HepG2 (cell line): ENCODE data around the gene SGSH. TPM values are rescaled to one million over a fixed set of nuclear protein-coding genes. Genes with fewer than 3 reads are reported as not detected.

Experiments
- ADNP ChIP-seq: sonication (generic); formaldehyde crosslinking; IDR thresholded peaks from 2 replicates; pipeline ENCODE4 v1.4.0; 2020; ENCODE audit warnings: missing genetic modification reagents
- AGO1 ChIP-seq: fragments of 200-400 bp; formaldehyde crosslinking; IDR thresholded peaks from 2 replicates; pipeline ENCODE4 v1.6.1; 2017; ENCODE audit warnings: mild to moderate bottlenecking, low read depth, low read length, moderate library complexity; ENCODE audit not compliant: poor library complexity, severe bottlenecking
- CHD2 ChIP-seq: IDR thresholded peaks from 2 replicates; pipeline ENCODE4 v1.6.1; 2011; ENCODE audit warnings: low read depth, low read length, improper control_type of control experiment
- EP300 ChIP-seq, 3 experiments: sonication (generic) in 1 of 3; formaldehyde crosslinking in 1 of 3; IDR thresholded peaks; 2 replicates each; pipeline versions ENCODE4 v1.5.1 to v1.6.1; 2011 to 2020; ENCODE audit warnings: low read depth in 2 of 3, low read length in 2 of 3, borderline replicate concordance in 1 of 3, improper control_type of control experiment in 1 of 3, mild to moderate bottlenecking in 1 of 3, missing genetic modification reagents in 1 of 3, moderate library complexity in 1 of 3
- HIVEP1 ChIP-seq: sonication (generic); formaldehyde crosslinking; IDR thresholded peaks from 2 replicates; pipeline ENCODE4 v1.4.0; 2020; ENCODE audit warnings: mild to moderate bottlenecking, missing genetic modification reagents
- MEIS2 ChIP-seq: sonication (generic); formaldehyde crosslinking; IDR thresholded peaks from 2 replicates; pipeline ENCODE4 v1.9.0; 2021; ENCODE audit warnings: mild to moderate bottlenecking, missing genetic modification reagents
- NFYB ChIP-seq: sonication (generic); formaldehyde crosslinking; IDR thresholded peaks from 2 replicates; pipeline ENCODE4 v1.4.0; 2020; ENCODE audit warnings: missing genetic modification reagents
- POLR2A ChIP-seq, 2 experiments: IDR thresholded peaks; 2 replicates each; pipeline ENCODE4 v1.6.1; 2011; ENCODE audit warnings: low read depth in 2 of 2, low read length in 2 of 2, mild to moderate bottlenecking in 1 of 2, moderate library complexity in 1 of 2; ENCODE audit not compliant: insufficient read depth in 1 of 2
- SP4 ChIP-seq: sonication (generic); formaldehyde crosslinking; IDR thresholded peaks from 2 replicates; pipeline ENCODE4 v1.8.1; 2023; ENCODE audit warnings: mild to moderate bottlenecking, missing genetic modification reagents
- TRIM24 ChIP-seq: sonication (generic); formaldehyde crosslinking; IDR thresholded peaks from 2 replicates; pipeline ENCODE4 v1.8.0; 2022; ENCODE audit warnings: mild to moderate bottlenecking, missing genetic modification reagents
- ZBTB20 ChIP-seq: sonication (generic); formaldehyde crosslinking; IDR thresholded peaks from 2 replicates; pipeline ENCODE4 v1.8.1; 2023; ENCODE audit warnings: missing genetic modification reagents, low read depth, mild to moderate bottlenecking, borderline replicate concordance
- ZNF337 ChIP-seq: sonication (generic); formaldehyde crosslinking; IDR thresholded peaks from 2 replicates; pipeline ENCODE4 v1.5.1; 2020; ENCODE audit warnings: missing genetic modification reagents, low read depth, mild to moderate bottlenecking, borderline replicate concordance
- ZNF383 ChIP-seq: sonication (generic); formaldehyde crosslinking; IDR thresholded peaks from 2 replicates; pipeline ENCODE4 v1.4.0; 2020; ENCODE audit warnings: missing genetic modification reagents, mild to moderate bottlenecking, borderline replicate concordance
- ZNF737 ChIP-seq: sonication (generic); formaldehyde crosslinking; IDR thresholded peaks from 2 replicates; pipeline ENCODE4 v1.5.0; 2020; ENCODE audit warnings: missing genetic modification reagents, mild to moderate bottlenecking, borderline replicate concordance
- ZNF782 ChIP-seq: sonication (generic); formaldehyde crosslinking; IDR thresholded peaks from 2 replicates; pipeline ENCODE4 v1.4.0; 2020; ENCODE audit warnings: missing genetic modification reagents, mild to moderate bottlenecking, borderline replicate concordance
- ZSCAN22 ChIP-seq: sonication (generic); formaldehyde crosslinking; IDR thresholded peaks from 2 replicates; pipeline ENCODE4 v1.4.0; 2020; ENCODE audit warnings: mild to moderate bottlenecking, missing genetic modification reagents
- polyA plus RNA-seq, 8 experiments: library from polyadenylated mRNA; depleted of rRNA in 3 of 8; stranded (reverse) in 7 of 8; unstranded in 1 of 8; fragments of >200 nt; fragmentation: Illumina TruSeq in 4 of 8; extraction: Trizol in 4 of 8; gene quantifications; 2 replicates each; pipeline versions ENCODE4 v1.2.1 to v1.2.3, GENCODE V29; 2011 to 2016; ENCODE audit warnings: low read depth in 4 of 8, missing spikeins in 1 of 8, mixed read lengths in 1 of 8; ENCODE audit not compliant: insufficient read depth in 1 of 8
- total RNA-seq, 5 experiments: library from RNA; depleted of rRNA; stranded (reverse); fragments of >200 nt; fragmentation: Illumina TruSeq; extraction: Trizol; gene quantifications; 2 replicates each; pipeline ENCODE4 v1.2.3, GENCODE V29; 2016; ENCODE audit warnings: low read depth in 1 of 5
- TF ChIP-seq, protein P1 (sequence below): sonication (generic); formaldehyde crosslinking; IDR thresholded peaks from 2 replicates; pipeline ENCODE4 v1.4.0; 2020; ENCODE audit warnings: low read depth, missing genetic modification reagents
- TF ChIP-seq, protein P2 (sequence below): sonication (generic); formaldehyde crosslinking; IDR thresholded peaks from 2 replicates; pipeline ENCODE4 v1.8.1; 2023; ENCODE audit warnings: mild to moderate bottlenecking, moderate library complexity, missing genetic modification reagents
- TF ChIP-seq, protein P3 (sequence below), 2 experiments: IDR thresholded peaks; 2 replicates each; pipeline ENCODE4 v1.6.1; 2011 to 2012; ENCODE audit warnings: low read length in 2 of 2, borderline replicate concordance in 1 of 2, low read depth in 1 of 2, mild to moderate bottlenecking in 1 of 2, moderate library complexity in 1 of 2

Gene SGSH
- total and polyA plus RNA-seq, 2 of the 13 experiments (the other 11 are each of a cell fraction or from before 2014, with no cell fraction given) = 12.2 to 17.6 TPM

DNA sequence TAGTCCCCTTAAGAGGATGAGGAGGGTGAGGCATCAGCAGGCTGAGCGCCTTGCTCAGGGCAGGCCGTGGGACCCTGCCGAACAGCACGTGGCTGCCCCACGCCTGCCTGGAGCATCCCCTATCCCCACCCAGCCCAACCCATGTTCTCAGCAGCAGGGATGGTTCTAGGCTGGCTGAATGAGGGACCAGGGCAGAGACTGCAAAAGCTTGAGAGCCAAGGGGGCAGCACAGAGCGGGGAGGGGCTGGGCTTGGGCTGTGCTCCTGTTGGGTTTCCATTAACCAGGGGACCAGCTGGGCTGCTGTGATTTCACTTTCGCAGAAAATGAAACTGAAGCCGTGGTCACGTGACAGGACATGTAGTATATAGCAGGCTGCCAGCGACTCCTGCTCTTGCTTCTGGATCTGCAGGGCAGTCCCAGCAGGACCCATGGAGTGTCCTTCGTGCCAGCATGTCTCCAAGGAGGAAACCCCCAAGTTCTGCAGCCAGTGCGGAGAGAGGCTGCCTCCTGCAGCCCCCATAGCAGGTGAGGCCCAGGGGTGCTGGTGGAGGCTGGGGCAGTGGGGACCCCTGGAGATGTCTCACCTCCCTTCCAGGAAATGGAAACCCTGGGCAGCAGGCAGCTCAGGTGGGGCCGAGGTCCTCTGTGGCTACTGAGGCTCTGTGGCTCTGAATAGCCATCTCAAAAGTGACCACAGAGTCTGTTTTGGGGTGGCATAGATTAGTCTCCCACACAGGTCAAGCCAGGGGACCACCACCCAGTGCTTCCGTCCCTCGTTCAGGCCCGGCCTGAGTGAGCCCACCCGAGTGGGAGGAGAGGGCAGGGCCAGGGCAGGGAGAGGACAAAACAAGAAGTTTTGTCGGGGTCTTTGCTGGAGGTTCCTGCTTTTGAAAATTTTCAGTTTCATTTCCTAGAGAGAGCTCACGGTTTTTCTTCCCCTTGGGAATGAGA, 43.4 kb upstream of the SGSH start (continued):
- no peak; the same call in 1 of the 2 replicates for TF ChIP-seq ZNF337
- TF ChIP-seq, protein P1, sequence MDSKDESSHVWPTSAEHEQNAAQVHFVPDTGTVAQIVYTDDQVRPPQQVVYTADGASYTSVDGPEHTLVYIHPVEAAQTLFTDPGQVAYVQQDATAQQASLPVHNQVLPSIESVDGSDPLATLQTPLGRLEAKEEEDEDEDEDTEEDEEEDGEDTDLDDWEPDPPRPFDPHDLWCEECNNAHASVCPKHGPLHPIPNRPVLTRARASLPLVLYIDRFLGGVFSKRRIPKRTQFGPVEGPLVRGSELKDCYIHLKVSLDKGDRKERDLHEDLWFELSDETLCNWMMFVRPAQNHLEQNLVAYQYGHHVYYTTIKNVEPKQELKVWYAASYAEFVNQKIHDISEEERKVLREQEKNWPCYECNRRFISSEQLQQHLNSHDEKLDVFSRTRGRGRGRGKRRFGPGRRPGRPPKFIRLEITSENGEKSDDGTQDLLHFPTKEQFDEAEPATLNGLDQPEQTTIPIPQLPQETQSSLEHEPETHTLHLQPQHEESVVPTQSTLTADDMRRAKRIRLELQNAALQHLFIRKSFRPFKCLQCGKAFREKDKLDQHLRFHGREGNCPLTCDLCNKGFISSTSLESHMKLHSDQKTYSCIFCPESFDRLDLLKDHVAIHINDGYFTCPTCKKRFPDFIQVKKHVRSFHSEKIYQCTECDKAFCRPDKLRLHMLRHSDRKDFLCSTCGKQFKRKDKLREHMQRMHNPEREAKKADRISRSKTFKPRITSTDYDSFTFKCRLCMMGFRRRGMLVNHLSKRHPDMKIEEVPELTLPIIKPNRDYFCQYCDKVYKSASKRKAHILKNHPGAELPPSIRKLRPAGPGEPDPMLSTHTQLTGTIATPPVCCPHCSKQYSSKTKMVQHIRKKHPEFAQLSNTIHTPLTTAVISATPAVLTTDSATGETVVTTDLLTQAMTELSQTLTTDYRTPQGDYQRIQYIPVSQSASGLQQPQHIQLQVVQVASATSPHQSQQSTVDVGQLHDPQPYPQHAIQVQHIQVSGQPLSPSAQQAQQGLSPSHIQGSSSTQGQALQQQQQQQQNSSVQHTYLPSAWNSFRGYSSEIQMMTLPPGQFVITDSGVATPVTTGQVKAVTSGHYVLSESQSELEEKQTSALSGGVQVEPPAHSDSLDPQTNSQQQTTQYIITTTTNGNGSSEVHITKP (CRISPR knock-in tag) = no peak; the same call in 1 of the 2 replicates
- TF ChIP-seq AGO1 = peak; percentile 81
- peak; percentile 99 to 100 for TF ChIP-seq POLR2A (IDR thresholded peaks at IDR 0.05; ENCODE audit: insufficient read depth in 1 of 2, low read depth in 2 of 2, low read length in 2 of 2)
- TF ChIP-seq CHD2 = peak; percentile 53; the same call in 1 of the 2 replicates
- TF ChIP-seq, protein P2, sequence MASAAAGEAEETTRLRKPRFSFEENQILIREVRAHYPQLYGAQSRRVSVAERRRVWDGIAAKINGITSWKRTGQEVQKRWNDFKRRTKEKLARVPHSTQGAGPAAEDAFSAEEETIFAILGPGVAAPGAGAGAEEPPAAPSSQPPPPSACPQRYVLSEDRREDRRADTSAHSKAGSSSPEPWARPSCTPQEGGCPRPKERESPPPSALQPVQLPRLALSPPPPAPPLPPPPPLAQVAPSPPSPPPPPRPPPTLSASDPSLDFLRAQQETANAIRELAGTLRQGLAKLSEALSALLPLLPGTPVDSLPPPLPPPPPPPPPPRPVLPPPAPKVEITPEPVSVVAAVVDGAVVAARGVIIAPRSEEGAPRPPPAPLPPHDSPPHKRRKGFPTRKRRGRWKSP = 0 out of 2 replicates have a peak, but pooled peaks have one; percentile 43
- TF ChIP-seq ADNP = no peak
- TF ChIP-seq ZSCAN22 (CRISPR knock-in tag) = no peak
- TF ChIP-seq TRIM24 (CRISPR knock-in tag) = no peak
- peak; percentile 72; the same call in 1 of the 2 replicates for TF ChIP-seq HIVEP1 (CRISPR knock-in tag)
- TF ChIP-seq ZNF782 = no peak
- 0 out of 4 replicates have a peak, but pooled peaks of 1 of the 2 experiments have one; percentile 9 for TF ChIP-seq EP300 (IDR thresholded peaks at IDR 0.05; ENCODE audit: low read depth in 2 of 2, low read length in 2 of 2)
- TF ChIP-seq EP300 (CRISPR knock-in tag; IDR thresholded peaks at IDR 0.05; ENCODE audit: borderline replicate concordance) = no peak
- TF ChIP-seq ZBTB20 = peak; percentile 85
- no peak for TF ChIP-seq ZNF737 (CRISPR knock-in tag)
- TF ChIP-seq NFYB = no peak
- TF ChIP-seq, protein P3, sequence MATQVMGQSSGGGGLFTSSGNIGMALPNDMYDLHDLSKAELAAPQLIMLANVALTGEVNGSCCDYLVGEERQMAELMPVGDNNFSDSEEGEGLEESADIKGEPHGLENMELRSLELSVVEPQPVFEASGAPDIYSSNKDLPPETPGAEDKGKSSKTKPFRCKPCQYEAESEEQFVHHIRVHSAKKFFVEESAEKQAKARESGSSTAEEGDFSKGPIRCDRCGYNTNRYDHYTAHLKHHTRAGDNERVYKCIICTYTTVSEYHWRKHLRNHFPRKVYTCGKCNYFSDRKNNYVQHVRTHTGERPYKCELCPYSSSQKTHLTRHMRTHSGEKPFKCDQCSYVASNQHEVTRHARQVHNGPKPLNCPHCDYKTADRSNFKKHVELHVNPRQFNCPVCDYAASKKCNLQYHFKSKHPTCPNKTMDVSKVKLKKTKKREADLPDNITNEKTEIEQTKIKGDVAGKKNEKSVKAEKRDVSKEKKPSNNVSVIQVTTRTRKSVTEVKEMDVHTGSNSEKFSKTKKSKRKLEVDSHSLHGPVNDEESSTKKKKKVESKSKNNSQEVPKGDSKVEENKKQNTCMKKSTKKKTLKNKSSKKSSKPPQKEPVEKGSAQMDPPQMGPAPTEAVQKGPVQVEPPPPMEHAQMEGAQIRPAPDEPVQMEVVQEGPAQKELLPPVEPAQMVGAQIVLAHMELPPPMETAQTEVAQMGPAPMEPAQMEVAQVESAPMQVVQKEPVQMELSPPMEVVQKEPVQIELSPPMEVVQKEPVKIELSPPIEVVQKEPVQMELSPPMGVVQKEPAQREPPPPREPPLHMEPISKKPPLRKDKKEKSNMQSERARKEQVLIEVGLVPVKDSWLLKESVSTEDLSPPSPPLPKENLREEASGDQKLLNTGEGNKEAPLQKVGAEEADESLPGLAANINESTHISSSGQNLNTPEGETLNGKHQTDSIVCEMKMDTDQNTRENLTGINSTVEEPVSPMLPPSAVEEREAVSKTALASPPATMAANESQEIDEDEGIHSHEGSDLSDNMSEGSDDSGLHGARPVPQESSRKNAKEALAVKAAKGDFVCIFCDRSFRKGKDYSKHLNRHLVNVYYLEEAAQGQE (IDR thresholded peaks at IDR 0.05; ENCODE audit: borderline replicate concordance in 1 of 2, low read depth in 1 of 2, low read length in 2 of 2) = peak in 1 of 2 experiments; percentile 49; a peak in 1 of 4 replicates
- TF ChIP-seq SP4 (CRISPR knock-in tag) = 0 out of 2 replicates have a peak, but pooled peaks have one; percentile 44
- no peak; the same call in 1 of the 2 replicates for TF ChIP-seq MEIS2 (CRISPR knock-in tag)
- no peak for TF ChIP-seq ZNF383 (CRISPR knock-in tag)
